MM.1S (cell line): ENCODE data around the gene SHISA7.

Experiments used
- EZH2 ChIP-seq: fragments of 300-600 bp; sonication (generic); optimal IDR thresholded peaks from 2 replicates; pipeline ENCODE3; 2017; ENCODE audit warnings: low read depth, mild to moderate bottlenecking, antibody characterized with exemption, low read length, mixed read lengths
- TF ChIP-seq, protein P1 (sequence below): fragments of 300-600 bp; sonication (generic); IDR thresholded peaks from 2 replicates; pipeline ENCODE4 v1.5.1; 2016; ENCODE audit warnings: antibody characterized with exemption, low read length, mixed read lengths

DNA sequence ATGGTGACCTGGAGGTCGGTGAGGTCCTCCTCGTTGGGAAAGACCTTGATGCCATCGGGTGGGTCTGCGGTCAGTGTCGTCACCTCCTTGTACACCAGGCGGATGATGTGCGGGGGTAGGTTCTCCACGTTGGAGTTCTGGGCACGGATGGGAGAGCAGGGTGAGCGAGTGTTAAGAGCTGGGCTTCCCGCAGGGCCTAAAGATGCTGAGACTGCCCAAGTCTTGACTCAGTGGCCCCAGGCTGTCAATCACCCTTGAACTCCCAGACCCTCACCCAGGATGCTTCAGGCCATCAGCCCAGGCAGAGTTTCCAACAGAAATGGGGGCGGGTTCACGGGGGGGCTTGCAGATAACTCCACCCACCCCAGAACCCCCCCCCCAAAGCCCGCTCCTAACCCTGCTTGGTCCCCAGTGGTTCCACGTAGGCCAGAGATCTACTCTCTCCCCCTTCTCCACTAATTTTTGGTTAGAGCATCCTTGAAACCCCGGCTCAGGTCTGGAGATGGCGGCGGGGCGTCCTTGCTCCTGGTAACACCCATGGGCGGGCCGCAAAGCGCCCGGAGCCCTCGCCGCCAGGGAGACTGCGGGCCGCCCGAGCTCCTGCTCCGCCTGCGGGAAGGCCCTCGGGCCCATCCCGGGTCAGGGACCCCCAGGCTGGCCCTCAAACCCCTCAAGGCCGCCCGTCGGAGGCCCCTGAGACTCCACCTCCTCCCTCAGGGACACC is 36.1 kb downstream of the SHISA7 start:
- TF ChIP-seq, protein P1, sequence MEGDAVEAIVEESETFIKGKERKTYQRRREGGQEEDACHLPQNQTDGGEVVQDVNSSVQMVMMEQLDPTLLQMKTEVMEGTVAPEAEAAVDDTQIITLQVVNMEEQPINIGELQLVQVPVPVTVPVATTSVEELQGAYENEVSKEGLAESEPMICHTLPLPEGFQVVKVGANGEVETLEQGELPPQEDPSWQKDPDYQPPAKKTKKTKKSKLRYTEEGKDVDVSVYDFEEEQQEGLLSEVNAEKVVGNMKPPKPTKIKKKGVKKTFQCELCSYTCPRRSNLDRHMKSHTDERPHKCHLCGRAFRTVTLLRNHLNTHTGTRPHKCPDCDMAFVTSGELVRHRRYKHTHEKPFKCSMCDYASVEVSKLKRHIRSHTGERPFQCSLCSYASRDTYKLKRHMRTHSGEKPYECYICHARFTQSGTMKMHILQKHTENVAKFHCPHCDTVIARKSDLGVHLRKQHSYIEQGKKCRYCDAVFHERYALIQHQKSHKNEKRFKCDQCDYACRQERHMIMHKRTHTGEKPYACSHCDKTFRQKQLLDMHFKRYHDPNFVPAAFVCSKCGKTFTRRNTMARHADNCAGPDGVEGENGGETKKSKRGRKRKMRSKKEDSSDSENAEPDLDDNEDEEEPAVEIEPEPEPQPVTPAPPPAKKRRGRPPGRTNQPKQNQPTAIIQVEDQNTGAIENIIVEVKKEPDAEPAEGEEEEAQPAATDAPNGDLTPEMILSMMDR, result no peak
- TF ChIP-seq EZH2, result no peak
